NCI-H524 (cell line): ENCODE measurements around the gene SMPD3.

ENCODE experiments used
- DNase-seq, 2 experiments: peaks; one replicate each; lab custom pipeline; 2025; lab: John Stamatoyannopoulos, UW

The SMPD3 gene

DNA sequence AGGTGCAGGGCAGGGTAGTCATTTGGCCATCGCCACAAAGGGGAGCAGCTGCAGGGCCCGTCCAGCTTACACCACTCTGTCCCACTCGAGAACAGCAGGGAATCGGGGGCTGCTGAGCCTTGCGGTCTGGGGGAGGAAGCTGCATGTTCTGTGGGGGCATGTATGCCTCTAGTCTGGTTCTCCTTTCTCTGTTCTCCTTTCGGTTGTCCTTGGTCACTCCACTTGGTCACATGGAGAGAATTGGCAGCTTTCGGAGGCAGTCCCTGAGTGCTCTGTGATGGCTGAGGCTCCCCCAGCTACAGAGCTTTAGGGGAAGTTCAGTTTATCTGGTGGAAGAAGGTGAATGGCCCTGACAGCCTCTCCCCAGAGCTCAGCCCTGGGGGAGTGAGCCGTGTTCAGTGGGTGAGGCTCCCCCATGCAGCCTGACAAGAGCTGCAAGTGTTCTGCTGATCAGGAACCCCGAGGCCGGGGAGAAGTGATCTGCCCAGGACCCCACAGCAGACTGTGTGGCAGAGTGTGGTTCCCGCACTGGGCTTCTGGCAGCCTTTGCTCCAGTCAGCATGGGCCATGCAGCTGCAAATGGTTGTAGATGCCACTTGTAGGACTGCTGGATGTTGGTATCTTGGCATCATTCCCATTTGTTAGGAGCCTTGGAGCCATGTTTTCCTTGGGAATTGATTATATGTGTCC, 22.3 kb upstream of the SMPD3 start:
- DNase-seq, result no peak

GRCh38 chr16:68469796-68470460, 21.6 kb upstream of the SMPD3 start:
- DNase-seq, result no peak

DNA sequence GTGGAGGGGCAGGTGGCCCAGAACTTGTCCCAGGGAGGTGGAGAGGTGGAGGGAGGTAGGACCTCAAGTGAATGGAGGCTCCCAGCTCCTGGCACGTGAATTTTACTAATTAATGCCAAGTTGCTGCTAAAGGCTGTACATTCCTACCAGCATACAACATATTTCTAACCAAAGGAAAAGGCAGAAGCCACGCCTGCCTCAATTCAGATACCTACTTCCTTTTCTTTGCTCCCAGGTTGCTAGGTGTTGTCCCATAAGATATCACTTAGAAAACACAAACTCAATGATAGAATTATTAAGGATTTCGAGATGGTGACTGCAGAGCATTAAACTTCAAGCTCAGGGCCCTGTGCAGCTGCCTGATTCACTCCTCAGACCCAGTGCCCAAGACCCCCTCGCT, 20.5 kb upstream of the SMPD3 start:
- DNase-seq, result no peak

- no peak for DNase-seq
Measured at GRCh38 chr16:68466174-68466573, 17.9 kb upstream of the SMPD3 start.

DNA sequence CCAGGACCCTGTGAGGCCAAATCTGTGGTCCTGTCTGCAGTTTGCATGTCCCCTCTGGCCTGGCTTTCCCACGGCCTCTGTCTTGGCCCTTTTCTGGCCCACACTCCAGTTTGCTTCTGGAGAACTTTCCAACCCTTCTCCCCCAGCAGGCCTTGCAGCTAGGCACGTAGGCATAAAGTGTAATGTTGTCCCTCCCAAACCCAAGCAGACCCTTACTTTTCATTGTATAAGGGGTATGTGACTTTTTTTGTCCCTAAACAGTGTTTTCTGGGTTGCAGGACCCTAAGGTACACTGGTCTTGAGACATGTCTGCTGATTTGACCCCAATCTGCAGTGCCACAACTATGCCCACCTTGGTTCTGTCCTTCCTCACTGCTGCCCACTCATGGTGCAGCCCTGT, 15.6 kb upstream of the SMPD3 start:
- no peak for DNase-seq

- DNase-seq, result no peak
Measured at GRCh38 chr16:68460067-68460466, 11.8 kb upstream of the SMPD3 start.

GRCh38 chr16:68459457-68459856, 11.1 kb upstream of the SMPD3 start:
- no peak for DNase-seq

DNA sequence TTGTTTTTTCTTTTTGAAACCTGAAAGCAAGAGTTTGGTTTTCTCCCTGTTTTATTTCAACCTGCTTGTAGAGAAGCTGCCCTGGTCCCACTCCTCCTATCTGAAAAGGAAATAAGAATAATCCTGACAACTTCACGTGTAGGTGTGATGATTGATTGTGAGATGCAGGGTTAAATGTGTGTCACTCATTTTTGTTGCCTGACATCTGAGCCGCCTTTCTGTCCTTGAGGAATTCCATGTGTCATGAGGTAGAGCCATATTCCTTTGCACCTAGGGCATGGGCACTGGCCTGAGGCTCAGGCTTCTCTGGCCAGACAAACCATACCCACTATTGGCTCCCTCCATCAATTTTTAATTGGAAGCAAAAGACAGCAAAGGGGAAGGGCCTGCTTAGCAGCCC, 10.2 kb upstream of the SMPD3 start:
- no peak for DNase-seq

- no peak for DNase-seq
Measured at GRCh38 chr16:68458101-68458500, 9.8 kb upstream of the SMPD3 start.

- DNase-seq, result no peak
Measured at GRCh38 chr16:68455631-68456030, 7.3 kb upstream of the SMPD3 start.

- peak in 1 of 2 experiments; percentile 44 for DNase-seq
Measured at GRCh38 chr16:68454920-68455435, 6.7 kb upstream of the SMPD3 start.

GRCh38 chr16:68453816-68454215, 5.5 kb upstream of the SMPD3 start:
- no peak for DNase-seq

GRCh38 chr16:68452176-68452575, 3.9 kb upstream of the SMPD3 start:
- DNase-seq, result no peak

- no peak for DNase-seq
Measured at GRCh38 chr16:68451676-68452075, 3.4 kb upstream of the SMPD3 start.

- DNase-seq, result peak; percentile 99 to 100
Measured at GRCh38 chr16:68450741-68451255, 2.5 kb upstream of the SMPD3 start.

- DNase-seq, result peak; percentile 56 to 68
Measured at GRCh38 chr16:68447653-68448359, 502 bp downstream of the SMPD3 start.

DNA sequence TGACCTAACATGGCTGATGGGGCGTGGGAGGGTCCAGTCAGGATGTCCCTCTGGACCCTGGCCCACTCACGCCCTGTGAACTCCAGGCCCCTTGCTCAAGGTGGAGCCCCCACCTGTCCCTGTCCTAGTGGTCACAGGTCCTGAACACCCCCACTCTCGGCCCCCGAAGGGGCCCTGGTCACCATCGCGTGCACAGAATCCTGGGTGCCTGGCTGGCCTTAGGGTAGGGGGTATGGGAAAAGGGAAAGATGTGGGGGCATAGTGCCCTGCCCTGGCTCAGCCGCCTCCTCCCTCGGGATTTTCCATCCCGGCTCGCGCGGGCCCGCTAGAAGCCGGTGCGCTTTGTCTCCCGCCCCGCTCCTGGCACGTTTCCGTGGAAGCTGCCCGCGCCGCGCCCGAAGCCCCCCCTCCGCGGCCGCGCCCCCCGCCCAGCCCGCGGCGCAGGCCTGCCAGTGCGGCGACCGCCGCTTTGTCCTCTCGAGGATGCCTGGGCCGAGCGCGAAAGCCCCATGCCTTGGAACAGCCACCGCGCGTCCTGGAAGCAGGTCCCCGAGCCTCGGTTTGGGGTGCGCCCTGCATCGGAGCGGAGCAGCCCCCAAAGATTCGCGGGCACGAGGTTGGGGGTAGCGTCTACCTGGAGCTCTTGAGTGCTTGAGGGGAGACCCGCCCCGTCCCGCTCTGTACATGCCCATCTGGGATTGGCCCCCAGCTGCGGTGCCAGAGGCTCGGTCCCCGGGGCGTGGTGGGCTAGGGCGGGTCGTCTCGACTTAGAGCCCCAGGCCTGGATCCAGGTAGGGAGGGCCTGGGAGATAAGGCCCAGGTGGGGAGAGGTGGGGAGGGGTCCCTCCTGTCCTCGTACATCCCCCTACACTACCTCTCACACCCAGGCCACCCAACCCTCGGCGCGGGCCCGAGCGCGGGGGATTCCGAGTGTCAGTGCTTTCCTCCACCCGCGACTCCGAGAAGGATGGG, 1.3 kb downstream of the SMPD3 start:
- peak in 1 of 2 experiments; percentile 37 for DNase-seq

DNA sequence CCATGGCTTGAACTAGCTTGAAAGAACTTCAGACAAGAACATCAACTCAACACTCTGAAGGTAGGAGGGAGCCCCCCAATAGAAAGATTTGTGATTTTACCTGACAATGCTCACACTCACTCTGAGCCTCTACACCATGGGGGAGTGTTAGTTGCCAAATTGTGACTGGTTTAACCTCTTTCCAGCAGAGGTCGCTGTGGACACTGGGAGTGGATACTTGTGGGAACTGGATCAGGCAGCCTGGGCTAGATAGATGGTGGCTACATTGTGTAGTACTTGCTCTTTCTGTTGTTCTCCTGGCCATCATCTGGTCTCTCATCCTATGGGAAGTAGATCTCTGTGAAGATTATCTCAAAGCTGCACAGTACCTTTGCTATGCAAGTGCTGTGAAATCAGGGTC, 2.9 kb downstream of the SMPD3 start:
- peak; percentile 87 to 90 for DNase-seq

GRCh38 chr16:68444056-68444657, 4.2 kb downstream of the SMPD3 start:
- no peak for DNase-seq

DNA sequence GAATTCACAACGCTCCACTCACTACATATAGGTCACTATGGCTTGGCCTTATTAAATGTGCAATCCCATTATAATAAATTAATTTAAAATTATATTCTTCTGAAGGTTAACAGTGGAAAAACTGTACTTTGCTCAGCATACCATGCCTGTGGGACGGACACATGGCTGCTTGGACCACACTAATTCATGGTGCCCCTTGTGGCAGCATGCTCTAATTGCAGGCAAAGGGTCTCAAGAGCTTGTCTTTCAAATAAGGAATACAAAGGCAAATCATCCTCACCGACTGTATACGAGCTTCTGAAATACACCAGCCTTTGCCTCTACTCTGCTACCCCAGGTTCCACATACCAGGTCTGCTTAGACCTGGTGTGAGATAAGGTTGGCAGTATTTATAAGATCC, 11.7 kb downstream of the SMPD3 start:
- DNase-seq, result no peak

- DNase-seq, result no peak
Measured at GRCh38 chr16:68434624-68435210, 13.6 kb downstream of the SMPD3 start.
